ENCODE measurements around the gene KCNJ9.

The KCNJ9 gene

GRCh38 chr1:160081261-160081936 lies at the start of gene KCNJ9:
Gene KCNJ9, plus strand, starts transcription at chr1:160081538. Its CDS starts 2,493 bp downstream, at chr1:160084031.
- TF ChIP-seq CTCF (IDR thresholded peaks at IDR 0.05; ENCODE audit: low read depth, low read length), result no peak
- no peak within 1 kb of the TSS for H3K4me3 ChIP-seq (ENCODE audit: low read depth, low read length)

- TF ChIP-seq CTCF (IDR thresholded peaks at IDR 0.05; ENCODE audit: low read depth, low read length), result no peak
- H3K4me3 ChIP-seq (ENCODE audit: low read depth, low read length), result peak overlapping the region; percentile 89
Measured at GRCh38 chr1:160032165-160032820, 49.0 kb upstream of the KCNJ9 start.

DNA sequence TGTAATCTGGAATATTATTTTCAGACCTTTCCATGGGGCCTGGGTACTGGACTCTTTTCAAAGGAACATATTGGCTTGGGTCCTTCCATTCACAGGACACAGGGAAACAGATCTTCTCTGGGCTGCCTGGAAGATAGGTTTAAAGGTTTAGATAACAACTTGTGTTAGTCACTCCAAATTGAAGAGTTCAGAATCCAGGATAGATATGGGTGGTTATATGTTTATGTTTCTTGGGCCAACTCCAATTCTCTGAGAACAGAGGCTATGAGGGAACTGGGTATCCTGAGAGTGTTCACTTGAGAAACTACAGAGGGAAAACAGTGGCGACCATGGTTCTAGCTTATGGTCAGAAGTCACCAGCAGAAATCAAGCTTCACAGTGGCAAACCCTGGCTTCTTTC lies 40.9 kb upstream of the KCNJ9 start:
- TF ChIP-seq CTCF (IDR thresholded peaks at IDR 0.05; ENCODE audit: low read depth, low read length), result no peak
- no peak overlapping the region for H3K4me3 ChIP-seq (ENCODE audit: low read depth, low read length)

- no peak for TF ChIP-seq CTCF (IDR thresholded peaks at IDR 0.05; ENCODE audit: low read depth, low read length)
- H3K4me3 ChIP-seq (ENCODE audit: low read depth, low read length), result no peak overlapping the region
Measured at GRCh38 chr1:160043543-160043942, 37.8 kb upstream of the KCNJ9 start.

DNA sequence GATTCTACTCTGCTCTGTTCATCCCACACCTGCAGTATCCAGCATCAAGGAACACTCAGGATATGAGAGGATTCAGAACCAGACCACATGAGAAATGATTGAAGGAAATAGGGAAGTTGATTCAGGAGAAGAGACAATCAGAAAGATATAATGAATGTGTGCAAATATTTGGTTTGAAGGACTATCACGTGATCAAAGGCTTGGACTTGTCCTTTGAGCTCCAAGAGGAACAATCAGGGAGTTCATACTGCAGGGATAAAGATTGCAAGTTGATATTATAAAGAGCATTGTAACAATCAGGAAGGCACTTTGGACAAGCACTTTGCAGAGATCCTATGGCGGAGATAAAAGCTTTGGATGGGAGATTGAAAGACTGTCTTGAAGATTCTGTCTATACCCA lies 35.7 kb upstream of the KCNJ9 start:
- H3K4me3 ChIP-seq (ENCODE audit: low read depth, low read length), result no peak overlapping the region
- TF ChIP-seq CTCF (IDR thresholded peaks at IDR 0.05; ENCODE audit: low read depth, low read length), result no peak

- peak; percentile 48 for TF ChIP-seq CTCF (IDR thresholded peaks at IDR 0.05; ENCODE audit: low read depth, low read length)
- H3K4me3 ChIP-seq (ENCODE audit: low read depth, low read length), result no peak overlapping the region
Measured at GRCh38 chr1:160046494-160047110, 34.7 kb upstream of the KCNJ9 start.

Data from WI38 (cell line).